OCI-LY7 (cell line): ENCODE results near the gene TULP4. TPM values are rescaled to one million over a fixed set of nuclear protein-coding genes. Genes with fewer than 3 reads are reported as not detected.

Experiments used
- BruUV-seq: library from RNA; stranded (reverse); fragments of 400-500 nt; replicated peaks from 2 replicates; lab custom pipeline; 2021; lab: Mats Ljungman, UMichigan
- CTCF ChIA-PET: fragments of 300-600 bp; sonication (Branson Sonifier 250); formaldehyde crosslinking; loops from one replicate; lab custom pipeline; 2022; ENCODE audit warnings: antibody characterized with exemption; ENCODE audit not compliant: unreplicated experiment; lab: Charles Lee
- POLR2A ChIA-PET: fragments of 300-600 bp; sonication (Branson Sonifier 250); formaldehyde crosslinking; loops from one replicate; lab custom pipeline; 2022; ENCODE audit warnings: antibody characterized with exemption; lab: Charles Lee
- DNase-seq: peaks from one replicate; pipeline ENCODE4 v3.0.0-alpha.2; 2015; ENCODE audit warnings: low spot score
- H2AFZ ChIP-seq: fragments of 200-600 bp; sonication (generic), shearing (Covaris generic); 2 replicates; pipeline ENCODE4 v1.6.1; 2014; ENCODE audit warnings: mild to moderate bottlenecking, antibody characterized with exemption, low read length, moderate library complexity
- H3K27ac ChIP-seq: fragments of 200-600 bp; sonication (generic); 2 replicates; pipeline ENCODE4 v1.5.1; 2014; ENCODE audit warnings: mixed run types, low read depth, mild to moderate bottlenecking, moderate library complexity, low read length, inconsistent platforms; ENCODE audit not compliant: poor library complexity, severe bottlenecking
- H3K36me3 ChIP-seq: fragments of 200-600 bp; sonication (generic); 2 replicates; pipeline ENCODE4 v1.6.1; 2014; ENCODE audit warnings: mild to moderate bottlenecking, antibody characterized with exemption, low read length, moderate library complexity, mixed read lengths; ENCODE audit not compliant: insufficient read depth
- H3K4me1 ChIP-seq: fragments of 200-600 bp; sonication (generic); 2 replicates; pipeline ENCODE4 v1.5.1; 2014; ENCODE audit warnings: mild to moderate bottlenecking, low read length; ENCODE audit not compliant: insufficient read depth, poor library complexity, severe bottlenecking
- H3K4me2 ChIP-seq: fragments of 200-600 bp; sonication (generic); 2 replicates; pipeline ENCODE4 v1.6.1; 2014; ENCODE audit warnings: mild to moderate bottlenecking, low read length
- H3K4me3 ChIP-seq: fragments of 200-600 bp; sonication (generic); 2 replicates; pipeline ENCODE4 v1.5.1; 2014; ENCODE audit warnings: mild to moderate bottlenecking, low read depth, low read length; ENCODE audit not compliant: poor library complexity, severe bottlenecking
- H3K79me2 ChIP-seq: fragments of 200-600 bp; sonication (generic); 2 replicates; pipeline ENCODE4 v1.6.1; 2016; ENCODE audit warnings: low read depth, mild to moderate bottlenecking, low read length, moderate library complexity, mixed read lengths; ENCODE audit not compliant: insufficient read depth
- H3K9me2 ChIP-seq: fragments of 200-600 bp; sonication (generic); 2 replicates; pipeline ENCODE4 v1.6.1; 2016; ENCODE audit warnings: mild to moderate bottlenecking, low read length, mixed read lengths; ENCODE audit not compliant: insufficient read depth
- H3K9me3 ChIP-seq: fragments of 200-600 bp; sonication (generic); 2 replicates; pipeline ENCODE4 v1.6.1; 2014; ENCODE audit warnings: mild to moderate bottlenecking, mixed run types, low read length, mixed read lengths
- H4K20me1 ChIP-seq: fragments of 200-600 bp; sonication (generic); 2 replicates; pipeline ENCODE4 v1.6.1; 2014; ENCODE audit warnings: mild to moderate bottlenecking, antibody characterized with exemption, low read length, moderate library complexity, mixed read lengths; ENCODE audit not compliant: insufficient read depth
- CTCF ChIP-seq: fragments of 200-600 bp; sonication (generic); conservative IDR thresholded peaks from 2 replicates; pipeline ENCODE4 v1.5.1; 2014; ENCODE audit warnings: mild to moderate bottlenecking, antibody characterized with exemption, low read length, moderate library complexity, mixed read lengths
- EZH2phosphoT487 ChIP-seq: fragments of 200-600 bp; sonication (generic); IDR thresholded peaks from 2 replicates; pipeline ENCODE4 v1.6.1; 2018; ENCODE audit warnings: low read depth, borderline replicate concordance, mild to moderate bottlenecking, mixed run types, antibody characterized with exemption, low read length, moderate library complexity, mixed read lengths
- intact Hi-C: fragments of 100-400 bp; cut with micrococcal nuclease; formaldehyde crosslinking; loops from one replicate; pipeline ENCODE4 v1.10.0; 2022; ENCODE audit not compliant: unreplicated experiment
- total RNA-seq, 2 experiments: library from RNA; depleted of rRNA in 1 of 2; stranded (reverse); fragments of >200 nt in 1 of 2; shearing (Covaris generic) in 1 of 2; gene quantifications; 2 replicates each; pipeline ENCODE4 v1.2.3, GENCODE V29; 2014 to 2022

TULP4 gene
- total RNA-seq, 2 experiments from 2014 or later: 62.1 to 64.8 TPM

- Histone ChIP-seq H3K36me3 (no peaks in the 10 kb centered on the region), H3K4me2 (no peak overlapping the region), H3K27ac (no peak overlapping the region), H3K9me2 (no peaks in the 10 kb centered on the region), H2AFZ (no peak overlapping the region), H3K4me1 (peaks cover 10% of the 10 kb centered on the region), H4K20me1 (no peaks in the 10 kb centered on the region), H3K9me3 (no peaks in the 10 kb centered on the region), H3K79me2 (no peaks in the 10 kb centered on the region), H3K4me3 (no peak overlapping the region)
- DNase-seq: peak; percentile 69
- TF ChIP-seq EZH2phosphoT487 (no peak), CTCF (no peak)
- POLR2A ChIA-PET: interaction anchor here (0.6 to 1.1 kb wide), 2 partner anchors 17 to 34 kb away, joined by 3 read pairs; no protein-coding TSS in a partner anchor
- CTCF ChIA-PET: no interaction called here
- no TSS peak for BruUV-seq
- intact Hi-C loops: no loop called here
Measured at GRCh38 chr6:158439255-158439654, 127.0 kb downstream of the TULP4 start.

DNA sequence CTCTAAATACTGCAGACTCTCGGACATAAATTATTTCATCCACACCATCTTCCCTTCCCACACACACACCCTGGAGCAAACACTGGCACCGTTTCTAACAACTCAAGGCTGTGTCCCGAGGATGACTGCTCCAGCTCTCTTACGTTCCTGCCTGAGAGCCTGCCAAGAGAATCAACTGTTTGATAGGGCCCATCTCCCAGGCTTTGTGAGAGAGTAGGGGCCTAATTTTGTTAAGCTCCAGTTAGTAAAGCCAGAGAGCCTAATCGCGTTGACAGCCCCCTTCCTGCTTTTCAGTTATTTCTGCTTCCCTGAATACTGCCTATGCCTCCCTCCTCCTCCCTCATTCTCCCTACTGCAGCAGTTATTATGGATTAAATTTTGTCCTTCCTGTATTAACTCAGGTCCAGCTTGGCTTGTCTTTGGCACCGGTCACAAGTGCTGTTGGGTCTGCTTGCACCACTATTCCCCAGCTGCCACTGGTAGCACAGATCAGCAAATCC lies 129.5 kb downstream of the TULP4 start:
- Histone ChIP-seq H3K4me3 (no peak overlapping the region), H3K4me1 (peaks cover 10% of the 10 kb centered on the region), H3K27ac (no peak overlapping the region), H3K9me3 (no peaks in the 10 kb centered on the region), H3K36me3 (no peaks in the 10 kb centered on the region), H3K79me2 (no peaks in the 10 kb centered on the region), H3K4me2 (no peak overlapping the region), H3K9me2 (no peaks in the 10 kb centered on the region), H4K20me1 (no peaks in the 10 kb centered on the region), H2AFZ (no peak overlapping the region)
- intact Hi-C loops: no loop called here
- CTCF ChIA-PET: no interaction called here
- no peak for DNase-seq
- no TSS peak for BruUV-seq
- TF ChIP-seq EZH2phosphoT487: no peak
- no peak for TF ChIP-seq CTCF
- POLR2A ChIA-PET: interaction anchor here (1.2 kb wide), 1 partner anchor 10 kb away, joined by 4 read pairs; no protein-coding TSS in a partner anchor

GRCh38 chr6:158442306-158442705 lies 130.0 kb downstream of the TULP4 start:
- Histone ChIP-seq H3K9me2 (no peaks in the 10 kb centered on the region), H3K79me2 (no peaks in the 10 kb centered on the region), H4K20me1 (no peaks in the 10 kb centered on the region), H3K9me3 (no peaks in the 10 kb centered on the region), H3K27ac (no peak overlapping the region), H3K36me3 (no peaks in the 10 kb centered on the region), H3K4me1 (peaks cover 10% of the 10 kb centered on the region), H2AFZ (no peak overlapping the region), H3K4me2 (no peak overlapping the region), H3K4me3 (no peak overlapping the region)
- ChIA-PET CTCF (no interaction called here), POLR2A (interaction anchor here (1.2 kb wide), 1 partner anchor 10 kb away, joined by 4 read pairs; no protein-coding TSS in a partner anchor)
- no peak for DNase-seq
- no TSS peak for BruUV-seq
- intact Hi-C loops: no loop called here
- TF ChIP-seq EZH2phosphoT487 (no peak), CTCF (no peak)
